ENCODE measurements around the gene COL19A1.

DNA sequence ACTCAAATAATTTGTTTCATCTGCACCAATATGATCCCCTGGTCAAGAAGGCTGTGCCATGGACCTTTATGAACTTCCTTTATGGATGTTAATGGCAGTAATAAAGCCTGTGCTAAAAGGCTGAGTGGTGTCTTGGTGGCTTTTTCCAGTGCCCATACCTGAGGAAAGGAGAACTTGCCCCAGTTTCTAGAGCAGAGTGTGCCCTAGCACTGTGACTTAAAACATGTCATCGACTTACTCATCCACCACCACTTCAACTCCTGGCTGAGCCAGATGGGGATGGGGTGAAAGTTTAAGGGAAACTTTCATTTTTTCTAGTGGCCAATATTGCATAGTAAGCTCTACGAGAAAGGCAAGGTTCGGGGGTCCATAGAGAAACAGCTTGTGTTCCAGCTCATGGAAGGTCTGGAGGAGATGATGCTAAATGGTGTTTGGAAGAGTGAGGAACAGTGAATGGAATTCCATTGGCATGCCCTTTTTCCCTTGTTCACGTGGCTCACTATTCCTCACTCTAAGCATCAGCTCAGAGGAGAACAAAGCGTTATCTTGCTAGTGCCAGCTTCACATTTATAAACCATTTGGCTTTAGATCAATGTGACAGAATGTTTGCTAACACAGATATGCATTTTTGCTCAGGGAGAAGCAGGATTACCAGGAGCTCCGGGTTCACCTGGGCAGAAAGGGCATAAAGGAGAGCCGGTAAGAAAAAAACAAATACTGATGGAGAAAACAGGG is 71.2 kb downstream of the COL19A1 start:
- no peak for TF ChIP-seq POLR2A (IDR thresholded peaks at IDR 0.05)
- TF ChIP-seq, protein P1, sequence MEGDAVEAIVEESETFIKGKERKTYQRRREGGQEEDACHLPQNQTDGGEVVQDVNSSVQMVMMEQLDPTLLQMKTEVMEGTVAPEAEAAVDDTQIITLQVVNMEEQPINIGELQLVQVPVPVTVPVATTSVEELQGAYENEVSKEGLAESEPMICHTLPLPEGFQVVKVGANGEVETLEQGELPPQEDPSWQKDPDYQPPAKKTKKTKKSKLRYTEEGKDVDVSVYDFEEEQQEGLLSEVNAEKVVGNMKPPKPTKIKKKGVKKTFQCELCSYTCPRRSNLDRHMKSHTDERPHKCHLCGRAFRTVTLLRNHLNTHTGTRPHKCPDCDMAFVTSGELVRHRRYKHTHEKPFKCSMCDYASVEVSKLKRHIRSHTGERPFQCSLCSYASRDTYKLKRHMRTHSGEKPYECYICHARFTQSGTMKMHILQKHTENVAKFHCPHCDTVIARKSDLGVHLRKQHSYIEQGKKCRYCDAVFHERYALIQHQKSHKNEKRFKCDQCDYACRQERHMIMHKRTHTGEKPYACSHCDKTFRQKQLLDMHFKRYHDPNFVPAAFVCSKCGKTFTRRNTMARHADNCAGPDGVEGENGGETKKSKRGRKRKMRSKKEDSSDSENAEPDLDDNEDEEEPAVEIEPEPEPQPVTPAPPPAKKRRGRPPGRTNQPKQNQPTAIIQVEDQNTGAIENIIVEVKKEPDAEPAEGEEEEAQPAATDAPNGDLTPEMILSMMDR (IDR thresholded peaks at IDR 0.05) = no peak
